ENCODE measurements around the gene TBCD.

The TBCD gene

DNA sequence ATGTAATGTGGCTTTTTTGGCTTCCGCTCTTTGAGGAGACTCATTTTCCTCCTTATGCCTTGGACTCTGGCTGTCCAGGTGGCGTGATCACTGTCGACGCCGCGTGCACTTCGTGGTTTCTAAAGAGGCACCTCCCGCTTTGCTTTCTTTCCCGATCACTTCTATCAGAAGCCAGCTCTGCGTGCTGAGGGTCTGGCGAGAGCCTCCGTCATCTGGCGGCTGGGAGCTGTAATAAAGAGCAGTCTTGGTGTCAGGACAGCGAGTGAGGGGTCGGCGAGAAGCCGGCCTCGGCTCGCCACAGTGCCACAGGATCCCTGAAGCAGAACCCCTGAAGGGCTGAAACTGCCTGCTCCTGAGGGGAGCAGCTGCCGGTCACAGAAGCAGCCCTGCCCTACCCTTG, 80.5 kb downstream of the TBCD start:
- DNase-seq (ENCODE audit: low spot score), result no peak

DNA sequence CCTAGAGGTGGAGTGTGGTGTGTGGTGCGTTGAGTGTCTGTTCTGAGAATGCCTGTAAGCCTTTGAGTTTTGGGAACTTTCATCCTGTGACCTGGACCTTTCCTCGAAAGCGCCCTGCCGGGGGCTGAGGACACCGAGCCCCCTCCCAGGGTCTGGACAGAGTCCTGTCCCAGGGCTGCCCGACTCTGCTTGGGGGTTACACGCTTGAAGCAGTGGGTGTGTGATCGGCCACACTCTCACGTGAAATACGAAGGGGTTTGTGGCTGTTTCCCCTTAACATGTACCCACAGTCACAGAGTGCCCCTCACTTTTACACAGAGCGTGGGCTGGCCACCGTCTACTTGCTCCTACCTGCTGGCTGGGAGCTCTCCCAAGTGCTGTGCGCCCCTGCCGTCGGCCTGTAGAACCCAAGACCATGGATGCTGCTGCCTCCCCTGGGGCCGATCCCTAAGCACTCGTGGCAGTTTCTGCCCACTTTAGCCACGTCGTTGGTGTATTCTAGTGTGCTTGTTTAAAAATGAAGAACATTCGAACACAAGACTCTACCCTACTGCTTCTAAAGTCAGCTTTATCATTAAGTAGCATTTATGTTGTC, 81.1 kb downstream of the TBCD start:
- DNase-seq (ENCODE audit: low spot score), result no peak

DNA sequence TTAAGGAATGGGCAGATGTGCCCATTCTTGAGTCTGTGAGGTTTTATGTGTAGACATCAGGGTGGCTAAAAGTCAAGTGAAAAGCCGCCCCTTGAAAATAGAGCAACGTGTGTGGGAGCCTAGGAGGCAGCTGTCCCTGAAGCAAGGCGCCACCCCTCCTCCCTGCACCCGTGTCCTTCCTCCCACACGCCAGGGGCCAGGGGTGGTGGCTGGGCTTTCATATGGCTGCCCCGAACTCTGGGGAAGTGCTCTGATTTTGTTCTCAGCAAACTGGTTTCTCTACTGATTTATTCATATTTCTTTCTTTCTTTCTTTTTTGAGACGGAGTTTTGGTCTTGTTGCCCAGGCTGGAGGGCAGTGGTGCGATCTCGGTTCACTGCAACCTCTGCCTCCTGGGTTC, 83.3 kb downstream of the TBCD start:
- DNase-seq (ENCODE audit: low spot score), result no peak

DNA sequence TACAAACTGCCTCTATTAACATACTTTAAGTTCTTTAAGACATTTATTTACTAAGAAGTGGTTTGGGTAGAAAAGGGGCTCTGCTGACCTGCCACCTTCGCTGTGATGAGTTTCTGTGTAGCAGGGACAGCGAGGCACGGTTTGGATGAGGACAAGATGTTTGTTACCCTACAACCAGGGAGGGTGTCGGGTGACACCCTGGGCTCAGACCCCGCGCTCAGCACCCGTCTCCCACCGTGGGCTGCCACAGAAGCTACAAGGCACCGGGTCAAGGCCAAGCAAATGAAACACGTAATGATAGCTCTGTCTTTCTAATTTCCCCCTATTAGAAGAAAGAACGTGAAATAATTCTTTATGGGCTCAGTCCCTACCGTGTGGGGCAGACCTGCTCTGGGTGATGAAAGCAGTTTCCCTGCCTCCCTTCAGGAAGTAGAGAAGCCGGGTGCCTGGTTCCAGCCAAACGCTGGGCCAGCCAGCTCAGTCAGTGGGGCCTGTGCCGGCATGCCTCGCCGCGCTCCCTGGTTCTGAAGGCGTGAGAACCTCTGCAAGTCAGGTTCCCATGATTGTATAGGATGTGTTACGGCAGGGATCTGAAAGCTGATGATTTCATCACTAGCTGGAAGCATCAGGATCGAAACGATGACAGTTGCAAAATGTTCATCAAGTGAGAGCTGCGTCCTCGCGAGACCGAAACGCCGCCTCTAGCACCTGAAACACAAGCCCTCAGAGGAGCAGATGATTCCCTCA, 84.1 kb downstream of the TBCD start:
- no peak for DNase-seq (ENCODE audit: low spot score)

DNA sequence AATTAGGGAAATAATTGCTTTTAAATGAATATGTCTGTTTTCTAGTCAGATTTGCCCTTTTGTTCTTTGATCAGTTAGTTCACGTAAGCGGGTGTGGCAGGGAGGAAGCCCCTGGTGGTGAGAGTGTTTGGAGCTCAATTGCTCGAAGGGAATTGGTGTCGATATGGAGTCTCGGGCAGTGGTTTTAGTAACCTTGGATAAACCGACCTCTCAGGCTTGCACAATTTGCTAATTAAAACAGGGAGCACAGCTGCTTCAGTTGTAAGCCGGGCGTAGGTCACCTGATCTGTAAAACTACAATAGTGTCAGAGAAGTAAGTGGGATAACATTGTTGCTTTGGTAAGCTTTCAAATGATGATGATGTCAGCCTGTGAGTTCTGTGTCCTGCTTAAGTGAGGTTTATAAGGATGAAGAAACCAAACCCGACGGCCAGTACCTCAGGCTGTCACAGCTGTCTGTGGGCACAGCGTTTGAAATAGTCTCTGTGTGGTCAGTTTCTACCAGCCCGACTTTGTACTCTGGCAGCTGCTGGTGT, 85.0 kb downstream of the TBCD start:
- peak; percentile 18 for DNase-seq (ENCODE audit: low spot score)

DNA sequence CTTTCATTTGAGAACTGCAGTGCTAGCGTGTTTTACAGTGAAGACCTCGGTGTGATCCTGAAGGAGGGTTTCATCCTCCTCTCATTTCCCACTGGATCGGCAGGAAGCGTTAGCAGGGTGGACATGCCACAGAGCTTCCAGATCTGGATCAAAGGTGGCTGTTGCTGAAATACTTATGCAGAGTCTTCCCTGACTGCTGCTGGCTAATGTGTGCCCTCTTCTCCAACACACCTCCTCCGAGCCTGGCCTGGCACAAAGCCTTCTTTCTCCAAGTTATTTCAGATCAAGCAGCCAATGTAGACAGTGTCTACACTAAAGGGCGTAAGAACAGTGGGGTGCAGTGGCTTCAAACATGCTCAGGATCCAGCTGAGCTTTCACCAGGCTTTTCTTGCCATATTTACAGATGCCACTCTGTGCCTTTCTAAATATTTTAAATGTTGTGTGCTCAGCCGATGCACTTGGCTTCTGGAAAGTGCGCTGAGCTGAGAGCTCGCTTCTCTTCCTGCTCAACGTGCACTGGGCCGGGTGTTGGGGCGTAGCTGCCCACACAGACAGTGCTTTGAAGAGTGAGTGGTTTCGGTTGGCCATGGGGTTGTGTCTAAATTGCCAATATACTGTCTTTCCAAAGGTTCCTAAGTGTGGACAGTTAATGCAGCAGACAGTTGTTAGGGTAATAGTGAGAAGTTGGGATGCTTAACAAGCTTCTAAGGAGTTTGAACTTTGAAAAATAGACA, 85.9 kb downstream of the TBCD start:
- no peak for DNase-seq (ENCODE audit: low spot score)

DNA sequence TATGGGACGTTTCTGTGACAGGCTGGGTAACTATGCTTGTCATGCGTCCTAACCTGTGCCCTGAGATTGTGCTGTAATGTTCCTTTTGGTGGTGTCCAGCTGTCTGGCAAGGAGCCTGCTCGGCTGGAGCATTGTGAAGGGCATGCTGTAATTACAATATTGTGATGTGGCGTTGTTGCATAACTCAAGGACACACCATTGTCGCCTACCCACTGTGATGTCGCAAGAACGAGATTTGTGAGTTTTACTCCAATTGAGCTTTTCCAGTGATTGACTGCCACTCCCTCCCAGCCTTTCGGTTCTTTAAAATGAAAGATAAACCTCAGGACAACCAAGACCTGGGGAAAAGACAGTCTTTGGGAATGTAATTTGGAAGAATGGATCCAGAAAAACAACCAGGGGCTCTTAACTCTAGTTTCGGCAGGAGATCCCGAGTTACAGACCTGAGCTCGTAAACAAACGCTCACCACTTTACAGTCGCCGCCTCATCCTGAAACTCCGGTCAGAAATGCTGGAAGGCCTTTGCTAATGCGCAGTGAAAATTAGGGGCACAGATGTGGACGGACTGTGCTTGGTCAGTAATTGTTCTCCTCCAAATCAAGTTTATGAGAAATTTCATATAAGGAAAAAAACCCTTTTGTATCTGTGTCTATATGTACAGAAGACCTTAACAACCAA, 86.7 kb downstream of the TBCD start:
- peak; percentile 34 for DNase-seq (ENCODE audit: low spot score)

DNA sequence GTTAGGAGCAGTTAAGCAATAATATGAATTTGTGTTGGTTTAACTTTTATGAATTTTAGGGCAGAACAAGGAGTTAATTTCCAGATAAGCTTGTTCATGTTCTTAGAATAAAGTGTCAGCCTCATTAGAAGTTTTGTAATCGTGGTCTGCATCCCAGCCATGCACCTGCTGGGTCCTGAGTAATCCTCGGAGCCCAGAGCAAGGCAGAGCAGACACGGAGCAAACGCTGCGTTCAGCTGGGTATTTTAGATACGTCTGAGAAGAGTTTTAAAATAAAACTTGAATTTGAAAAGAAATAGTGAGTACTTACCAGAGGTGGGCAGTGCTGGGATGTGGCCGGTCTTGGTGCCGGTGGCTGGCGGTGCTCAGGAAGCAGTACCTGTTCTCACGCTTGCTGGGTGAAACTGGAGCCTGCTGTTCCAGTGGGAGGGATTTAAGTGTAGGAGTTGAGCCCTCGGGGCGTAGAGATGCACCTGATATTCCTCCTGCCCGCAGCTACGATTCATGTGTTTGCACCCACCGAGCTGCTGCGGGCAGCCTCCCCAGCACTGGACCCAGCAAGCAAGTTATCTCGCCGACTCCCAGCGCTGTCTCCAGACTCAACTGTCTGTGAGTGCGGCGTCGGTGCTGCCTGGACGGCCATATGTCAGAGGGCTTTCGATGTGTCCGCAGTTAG, 87.9 kb downstream of the TBCD start, which contains the start of gene ZNF750:
TSS of gene ZNF750 (minus strand) at position 406 of the 676 bp plus-strand sequence. CDS start 7,568 bp downstream, outside the sequence.
- DNase-seq (ENCODE audit: low spot score), result no peak

DNA sequence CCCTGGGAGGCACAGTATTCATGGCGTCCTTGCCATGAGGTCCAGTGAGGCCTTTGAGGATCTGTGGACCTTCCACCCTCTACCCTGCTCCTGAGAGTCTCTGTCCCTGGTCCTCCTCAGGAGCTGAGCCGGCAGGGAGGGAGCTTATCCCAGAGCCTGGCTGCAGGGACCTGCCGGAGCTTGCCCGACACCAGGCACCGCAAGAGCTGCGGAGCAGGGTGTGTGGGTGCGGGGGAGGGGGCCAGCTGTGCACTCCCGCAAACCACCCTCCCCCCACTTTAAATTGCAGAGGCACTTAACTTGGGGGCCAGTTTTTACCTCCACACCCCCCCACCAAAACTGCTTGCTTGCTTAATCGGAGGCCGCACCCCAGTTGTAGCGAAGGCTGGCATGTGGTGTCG, 88.6 kb downstream of the TBCD start:
- DNase-seq (ENCODE audit: low spot score), result no peak

DNA sequence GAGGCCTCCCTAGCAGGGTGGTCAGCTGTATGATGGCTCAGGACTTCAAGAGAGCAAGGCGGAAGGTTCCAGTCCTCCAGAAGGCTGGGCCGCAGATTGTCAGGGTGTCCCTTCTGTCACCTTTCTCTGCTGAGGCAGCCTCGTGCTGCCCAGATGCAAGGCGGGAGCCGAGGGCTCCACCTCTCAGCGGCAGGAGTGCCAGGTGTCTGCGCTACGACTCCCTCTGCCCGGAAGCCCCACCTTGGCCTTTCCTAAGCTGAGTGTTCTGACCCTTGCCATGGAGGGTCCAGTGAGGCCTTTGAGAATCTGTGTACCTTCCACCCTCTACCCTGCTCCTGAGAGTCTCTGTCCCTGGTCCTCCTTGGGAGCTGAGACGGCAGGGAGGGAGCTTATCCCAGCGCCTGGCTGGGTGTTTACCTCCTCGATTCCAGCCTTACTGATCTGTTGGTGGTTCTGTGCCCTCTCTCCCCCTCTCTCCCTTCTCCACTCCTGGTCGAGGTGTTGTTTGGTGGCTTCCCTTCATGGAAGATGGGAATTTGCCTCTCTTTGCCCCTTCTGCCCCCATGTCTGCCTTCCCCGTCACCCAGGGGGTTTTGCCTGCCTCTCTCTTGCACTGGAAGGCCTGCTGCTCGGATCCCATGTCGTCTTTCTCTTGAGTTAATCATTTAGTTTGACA, 90.2 kb downstream of the TBCD start:
- no peak for DNase-seq (ENCODE audit: low spot score)

DNA sequence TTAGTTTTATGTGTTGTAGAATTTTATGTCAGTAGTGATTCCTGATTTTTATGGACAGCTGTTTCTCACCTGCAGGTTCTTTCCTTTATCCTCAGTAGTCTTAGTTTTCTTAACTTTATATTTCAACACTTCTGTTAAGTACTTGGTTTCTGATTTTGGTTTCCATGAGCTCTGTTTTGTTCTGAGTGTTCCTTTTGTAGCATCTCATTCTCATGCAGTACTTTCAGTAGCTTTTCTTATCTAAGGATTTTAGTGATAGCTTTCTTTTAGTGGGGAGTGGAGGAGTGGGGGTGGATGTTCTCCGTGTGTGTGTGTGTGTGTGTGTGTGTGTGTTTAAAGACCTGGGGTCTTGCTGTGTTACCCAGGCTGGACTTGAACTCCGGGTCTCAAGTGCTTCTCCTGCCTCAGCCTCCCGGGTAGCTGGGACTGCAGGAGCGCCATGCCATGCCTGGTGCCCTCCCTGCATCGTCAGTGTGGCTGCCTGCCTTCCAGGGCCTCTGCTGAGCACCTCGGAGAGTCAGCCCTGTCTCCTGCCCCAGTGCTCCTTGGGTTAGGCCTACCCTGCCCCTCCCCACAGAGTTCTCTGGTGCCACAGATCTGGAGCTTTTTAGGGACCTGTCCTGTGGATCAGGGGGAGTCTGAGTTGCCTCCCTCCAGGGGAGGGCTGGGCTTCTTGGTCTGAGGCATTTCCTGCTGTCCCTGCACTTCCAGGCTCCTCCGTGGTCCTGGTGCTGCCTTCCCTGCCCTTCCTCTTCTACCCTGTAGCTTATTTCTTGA, 92.2 kb downstream of the TBCD start:
- no peak for DNase-seq (ENCODE audit: low spot score)

DNA sequence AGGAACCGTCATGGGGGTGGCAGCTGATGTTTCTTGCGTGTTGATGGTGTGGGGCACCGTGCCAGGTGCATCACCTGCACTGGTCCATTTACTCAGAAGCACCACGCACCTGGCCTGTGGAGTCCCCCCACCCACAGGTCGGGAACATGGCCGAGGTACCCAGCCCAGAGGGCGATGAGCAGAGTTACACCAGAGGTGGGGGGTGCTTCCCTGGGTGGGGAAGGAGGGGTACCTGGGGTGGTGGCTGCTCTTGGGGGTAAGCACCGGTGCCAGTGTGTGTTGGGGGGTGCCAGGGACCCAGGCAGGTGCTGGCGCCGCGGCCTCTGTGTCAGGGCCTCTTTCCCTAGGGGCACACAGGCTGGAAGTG, 92.9 kb downstream of the TBCD start:
- DNase-seq (ENCODE audit: low spot score), result no peak

DNA sequence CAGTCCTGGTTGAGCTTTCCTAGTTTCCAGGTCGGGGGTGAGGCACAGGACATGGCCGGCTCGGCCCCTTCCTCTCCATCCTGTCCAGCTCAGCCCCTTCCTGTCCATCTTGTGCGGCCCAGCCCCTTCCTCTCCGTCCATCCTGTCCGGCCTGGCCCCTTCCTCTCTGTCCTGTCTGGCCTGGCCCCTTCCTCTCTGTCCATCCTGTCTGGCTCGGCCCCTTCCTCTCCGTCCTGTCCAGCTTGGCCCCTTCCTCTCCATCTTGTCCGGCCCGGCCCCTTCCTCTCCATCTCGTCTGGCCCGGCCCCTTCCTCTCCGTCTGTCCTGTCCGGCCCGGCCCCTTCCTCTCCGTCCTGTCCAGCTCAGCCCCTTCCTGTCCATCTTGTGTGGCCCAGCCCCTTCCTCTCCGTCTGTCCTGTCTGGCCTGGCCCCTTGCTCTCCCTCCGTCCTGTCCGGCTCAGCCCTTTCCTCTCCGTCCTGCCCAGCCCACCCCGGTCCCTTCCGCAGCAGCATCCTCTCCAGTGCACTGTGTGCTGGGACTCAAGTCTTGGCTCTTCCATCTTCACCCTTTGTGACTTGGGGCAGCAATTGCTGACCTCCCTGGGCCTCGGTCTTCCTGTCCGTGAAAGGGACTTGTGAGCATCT, 93.4 kb downstream of the TBCD start:
- DNase-seq (ENCODE audit: low spot score), result no peak

DNA sequence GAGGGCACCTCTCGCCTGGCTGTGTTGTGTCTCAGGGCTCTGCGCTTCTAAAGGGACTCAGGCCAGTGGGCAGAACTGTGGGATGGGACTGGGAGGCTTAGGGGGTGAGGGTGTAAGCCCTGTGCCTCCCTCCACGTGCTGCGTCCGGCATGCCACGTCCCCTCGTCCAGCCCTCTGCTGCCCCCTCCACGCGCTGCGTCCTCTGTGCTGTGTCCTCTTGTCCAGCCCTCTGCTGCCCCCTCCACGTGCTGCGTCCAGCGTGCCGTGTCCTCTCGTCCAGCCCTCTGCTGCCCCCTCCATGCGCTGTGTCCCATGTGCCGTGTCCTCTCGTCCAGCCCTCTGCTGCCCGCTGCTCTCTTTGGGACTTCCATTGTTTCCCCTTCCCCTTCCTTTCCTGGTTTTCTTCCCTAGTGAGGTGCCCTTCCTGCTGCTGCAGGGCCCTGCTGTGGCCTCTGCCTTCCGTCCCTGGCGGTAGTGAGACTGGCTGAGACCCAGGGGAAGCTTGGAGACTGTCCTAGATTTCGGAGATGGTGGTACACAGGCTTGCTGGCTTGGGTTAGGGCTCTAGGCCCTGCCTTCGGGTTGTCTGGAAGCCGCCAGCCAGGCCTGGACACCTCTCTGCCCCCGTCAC, 94.3 kb downstream of the TBCD start:
- no peak for DNase-seq (ENCODE audit: low spot score)

DNA sequence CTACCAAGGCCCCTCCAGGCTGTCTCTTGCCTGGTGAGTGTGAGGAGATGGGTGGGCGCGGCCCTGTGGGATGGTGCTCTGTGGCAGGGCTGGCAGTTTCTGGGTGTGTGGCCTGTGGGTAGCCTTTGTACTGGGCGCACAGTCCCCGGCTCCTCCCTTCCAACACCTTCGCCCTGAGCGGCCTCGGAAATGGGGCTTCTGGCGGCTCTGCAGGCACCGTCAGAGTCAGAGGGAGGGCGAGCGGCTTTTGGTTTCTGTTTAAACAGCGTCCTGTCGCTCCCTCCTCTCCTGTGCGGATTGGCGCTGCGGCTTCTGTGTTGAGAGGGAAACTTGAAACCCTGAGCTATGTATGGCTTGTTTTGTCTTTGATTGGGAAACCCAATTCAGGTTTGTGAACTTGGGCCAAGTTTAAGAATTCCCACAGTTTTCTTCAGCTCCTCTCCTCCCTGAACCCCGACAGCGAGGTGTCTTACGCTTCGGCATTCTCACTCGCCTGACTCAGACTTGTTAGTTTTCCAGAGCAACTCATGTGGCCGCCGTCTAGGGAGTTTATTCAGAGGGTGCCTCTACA, 96.2 kb downstream of the TBCD start:
- DNase-seq (ENCODE audit: low spot score), result no peak

DNA sequence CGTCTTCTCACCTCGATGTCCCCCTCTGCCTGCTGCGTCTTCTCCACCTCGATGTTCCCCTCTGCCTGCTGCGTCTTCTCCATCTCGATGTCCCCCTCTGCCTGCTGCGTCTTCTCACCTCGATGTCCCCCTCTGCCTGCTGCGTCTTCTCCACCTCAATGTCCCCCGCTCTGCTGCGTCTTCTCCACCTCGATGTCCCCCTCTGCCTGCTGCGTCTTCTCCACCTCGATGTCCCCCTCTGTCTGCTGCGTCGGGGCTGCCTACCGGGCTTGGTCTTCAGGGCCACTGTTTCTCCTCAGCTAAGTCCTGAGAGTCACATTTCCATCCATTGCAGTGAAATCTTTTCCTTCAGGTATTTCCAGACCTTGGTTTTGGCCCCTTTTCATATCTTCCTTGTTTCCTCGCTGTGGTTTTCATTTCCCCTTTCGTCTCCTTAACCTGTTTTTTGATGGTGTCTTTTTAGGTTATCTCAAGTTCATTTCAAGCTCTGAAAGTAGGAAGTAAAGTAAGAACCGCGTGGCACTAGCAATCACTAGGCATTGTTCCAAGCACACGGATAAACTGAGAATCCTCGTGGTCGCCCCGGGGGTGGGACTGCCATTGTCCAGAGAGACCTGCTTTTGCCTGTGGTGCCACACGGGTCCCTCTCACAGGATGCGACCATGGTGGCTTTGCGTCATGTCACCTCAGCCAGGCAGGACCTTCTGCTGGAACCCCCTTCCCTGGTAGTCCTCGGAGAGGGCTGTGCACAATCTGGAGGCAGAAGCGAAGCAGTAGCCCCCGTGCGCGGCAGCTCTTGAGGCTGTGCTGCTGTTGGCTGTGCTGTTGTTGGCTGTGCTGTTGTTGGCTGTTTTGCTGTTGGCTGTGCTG, 97.4 kb downstream of the TBCD start:
- no peak for DNase-seq (ENCODE audit: low spot score)

DNA sequence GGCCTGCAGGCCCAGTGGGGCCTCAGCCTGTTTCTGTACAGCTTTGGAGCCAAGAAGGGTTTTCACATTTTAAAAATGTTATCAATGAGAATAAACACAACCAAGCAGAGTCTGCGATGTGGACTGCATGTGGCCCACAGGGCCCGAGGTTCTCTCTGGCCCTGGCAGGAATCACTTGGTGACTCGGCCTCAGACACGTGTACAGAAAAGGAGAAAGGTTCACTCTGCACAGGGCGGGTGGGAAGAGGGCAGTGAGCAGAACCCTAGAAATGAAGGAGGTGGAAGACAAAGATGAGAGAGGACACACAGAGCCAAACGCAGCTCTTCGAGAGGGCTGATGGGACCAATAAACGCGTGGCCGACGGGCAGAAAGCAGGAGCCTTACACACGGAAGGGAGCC, 99.5 kb downstream of the TBCD start:
- DNase-seq (ENCODE audit: low spot score), result no peak

DNA sequence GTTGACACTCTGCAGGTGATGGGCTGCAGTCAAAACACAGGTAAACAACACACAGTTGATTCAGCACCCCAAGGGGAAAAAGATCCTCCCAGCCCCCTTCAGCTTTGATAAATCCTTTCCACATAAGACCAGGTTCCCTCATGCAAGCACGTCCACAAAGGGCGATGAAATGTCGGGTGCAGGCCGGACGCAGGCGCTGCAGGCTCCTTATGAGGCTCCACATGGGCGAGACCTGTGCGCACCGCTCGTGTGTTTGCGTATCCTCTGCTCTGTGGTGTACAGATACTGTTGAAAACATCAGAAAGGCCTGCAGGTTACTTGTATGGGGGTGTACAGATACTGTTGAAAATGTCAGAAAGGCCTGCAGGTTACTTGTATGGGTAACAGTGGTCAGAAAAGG, 102.4 kb downstream of the TBCD start:
- no peak for DNase-seq (ENCODE audit: low spot score)
